HG02623 (cell line): ENCODE measurements around the gene TPTE2.
A peak's percentile ranks its signal among the peaks of the same experiment; 100 is the strongest.
"Not testable (repeated sequence)": the region's sequence is repeated elsewhere in the genome, so short reads cannot be mapped to it uniquely, and the experiment has no call there.

Experiments used
- ATAC-seq: cut with Tn5 transposase; IDR thresholded peaks from one replicate; pipeline ENCODE4 v1.9.1; 2021; ENCODE audit warnings: moderate library complexity; ENCODE audit not compliant: unreplicated experiment

The TPTE2 gene

GRCh38 chr13:19567820-19568534 is 6.6 kb upstream of the TPTE2 start:
- ATAC-seq: peak; percentile 67

GRCh38 chr13:19561585-19561984 is 253 bp upstream of the TPTE2 start:
- ATAC-seq: no peak

GRCh38 chr13:19560672-19561071 is 660 bp downstream of the TPTE2 start:
- ATAC-seq: not testable (repeated sequence)

- ATAC-seq: not testable (repeated sequence)
These were observed 1.6 kb downstream of the TPTE2 start for GRCh38 chr13:19559739-19560138.

GRCh38 chr13:19557287-19557686 is 4.0 kb downstream of the TPTE2 start:
- not testable (repeated sequence) for ATAC-seq

- ATAC-seq: not testable (repeated sequence)
These were observed 12.1 kb downstream of the TPTE2 start for GRCh38 chr13:19549245-19549644.

GRCh38 chr13:19525634-19526033 is 35.7 kb downstream of the TPTE2 start:
- peak; percentile 59 for ATAC-seq

- ATAC-seq: no peak
These were observed 42.3 kb downstream of the TPTE2 start for GRCh38 chr13:19519049-19519448.

- ATAC-seq: not testable (repeated sequence)
These were observed 53.7 kb downstream of the TPTE2 start for GRCh38 chr13:19507623-19508022.

GRCh38 chr13:19460126-19460525 is 101.2 kb downstream of the TPTE2 start:
- not testable (repeated sequence) for ATAC-seq

GRCh38 chr13:19439056-19439686 is 122.2 kb downstream of the TPTE2 start:
- not testable (repeated sequence) for ATAC-seq

GRCh38 chr13:19437780-19438179 is 123.6 kb downstream of the TPTE2 start:
- ATAC-seq: not testable (repeated sequence)

GRCh38 chr13:19422236-19422635 is 139.1 kb downstream of the TPTE2 start:
- ATAC-seq: not testable (repeated sequence)

GRCh38 chr13:19412494-19412893 is 148.8 kb downstream of the TPTE2 start:
- not testable (repeated sequence) for ATAC-seq

GRCh38 chr13:19382746-19383511 is 178.4 kb downstream of the TPTE2 start:
- ATAC-seq: not testable (repeated sequence)

GRCh38 chr13:19382111-19382510 is 179.2 kb downstream of the TPTE2 start:
- ATAC-seq: no peak
